Peyer's patch (tissue), 4 donors: ENCODE measurements around the gene NKD1. TPM values are rescaled to one million over a fixed set of nuclear protein-coding genes. Genes with fewer than 3 reads are reported as not detected.
"Not testable (repeated sequence)": the region's sequence is repeated elsewhere in the genome, so short reads cannot be mapped to it uniquely, and the experiment has no call there.

ENCODE experiments used
- DNase-seq, 3 donors: peaks; one replicate each; pipeline ENCODE4 v3.0.0-alpha.2; 2017 to 2019
- H3K27ac ChIP-seq, 4 donors: fragments of 200-600 bp; sonication (generic); one replicate each; pipeline ENCODE4 v1.5.1; 2016 to 2019
- H3K27me3 ChIP-seq, 2 donors: fragments of 200-600 bp; sonication (generic); one replicate each; pipeline ENCODE4 v1.5.1; 2019
- H3K36me3 ChIP-seq, 3 donors: fragments of 200-600 bp; sonication (generic); one replicate each; pipeline ENCODE4 v1.5.1; 2016 to 2019
- H3K4me1 ChIP-seq, 4 donors: fragments of 200-600 bp; sonication (generic); one replicate each; pipeline ENCODE4 v1.5.1; 2016 to 2019
- H3K4me3 ChIP-seq, 4 donors: fragments of 200-600 bp; sonication (generic); 1 replicate in 3 of 4; 2 replicates in 1 of 4; pipeline ENCODE4 v1.5.1; 2016 to 2019; ENCODE audit warnings: mild to moderate bottlenecking in 1 of 4
- H3K9me3 ChIP-seq, 4 donors: fragments of 200-600 bp; sonication (generic); one replicate each; pipeline ENCODE4 v1.5.1; 2016 to 2019; ENCODE audit warnings: mild to moderate bottlenecking in 1 of 4
- CTCF ChIP-seq, 6 experiments: fragments of 450-650 bp in 4 of 6; fragments of 200-600 bp in 2 of 6; sonication (generic) in 1 of 6; IDR thresholded peaks; one replicate each; pipeline ENCODE4 v1.5.1; 2017 to 2019; ENCODE audit warnings: antibody characterized with exemption in 6 of 6, mild to moderate bottlenecking in 3 of 6, moderate library complexity in 1 of 6
- POLR2A ChIP-seq, 2 donors: fragments of 450-650 bp; IDR thresholded peaks; one replicate each; pipeline ENCODE4 v1.5.1; 2017; ENCODE audit warnings: antibody characterized with exemption in 2 of 2, mild to moderate bottlenecking in 2 of 2, moderate library complexity in 2 of 2
- total RNA-seq, 4 donors: library from RNA; depleted of rRNA; stranded (reverse); fragments of >200 nt; gene quantifications; one replicate each; pipeline ENCODE4 v1.1.0, GENCODE V29; 2016

Gene NKD1
- total RNA-seq, 4 donors from 2014 or later = 1.7 to 4.0 (median 3.4) TPM

GRCh38 chr16:50501986-50502615, 46.1 kb upstream of the NKD1 start:
- Histone ChIP-seq H3K4me3 (no peak overlapping the region), H3K27ac (no peak overlapping the region), H3K9me3 (no peaks in the 10 kb centered on the region), H3K27me3 (no peaks in the 10 kb centered on the region), H3K36me3 (no peaks in the 10 kb centered on the region), H3K4me1 (no peaks in the 10 kb centered on the region)
- TF ChIP-seq POLR2A (IDR thresholded peaks at IDR 0.05) (no peak), CTCF (IDR thresholded peaks at IDR 0.05) (no peak)
- DNase-seq = no peak

- Histone ChIP-seq H3K27me3 (no peaks in the 10 kb centered on the region), H3K4me1 (no peaks in the 10 kb centered on the region), H3K27ac (no peak overlapping the region), H3K9me3 (no peaks in the 10 kb centered on the region), H3K36me3 (no peaks in the 10 kb centered on the region), H3K4me3 (no peak overlapping the region)
- no peak for DNase-seq
- TF ChIP-seq CTCF (IDR thresholded peaks at IDR 0.05) (no peak), POLR2A (IDR thresholded peaks at IDR 0.05) (no peak)
These were observed 45.6 kb upstream of the NKD1 start for GRCh38 chr16:50502616-50503011.

GRCh38 chr16:50503868-50504531, 44.2 kb upstream of the NKD1 start:
- H3K9me3 ChIP-seq, H3K27ac ChIP-seq, H3K27me3 ChIP-seq, H3K36me3 ChIP-seq, H3K4me1 ChIP-seq, H3K4me3 ChIP-seq: not testable (repeated sequence)
- DNase-seq = peak in 1 of 3 donors; percentile 55

GRCh38 chr16:50505115-50505514, 43.1 kb upstream of the NKD1 start:
- Histone ChIP-seq H3K27me3 (no peaks in the 10 kb centered on the region), H3K27ac (no peak overlapping the region), H3K4me1 (no peaks in the 10 kb centered on the region), H3K4me3 (no peak overlapping the region), H3K36me3 (no peaks in the 10 kb centered on the region), H3K9me3 (no peaks in the 10 kb centered on the region)
- no peak for TF ChIP-seq POLR2A (IDR thresholded peaks at IDR 0.05)
- no peak for TF ChIP-seq CTCF (IDR thresholded peaks at IDR 0.05)
- DNase-seq = no peak

- DNase-seq = no peak
- Histone ChIP-seq H3K36me3 (no peaks in the 10 kb centered on the region), H3K27me3 (no peaks in the 10 kb centered on the region), H3K4me3 (no peak overlapping the region), H3K9me3 (no peaks in the 10 kb centered on the region), H3K4me1 (no peaks in the 10 kb centered on the region), H3K27ac (no peak overlapping the region)
- no peak for TF ChIP-seq POLR2A (IDR thresholded peaks at IDR 0.05)
- TF ChIP-seq CTCF (IDR thresholded peaks at IDR 0.05) = no peak
These were observed 42.3 kb upstream of the NKD1 start for GRCh38 chr16:50505714-50506542.

GRCh38 chr16:50506543-50506937, 41.7 kb upstream of the NKD1 start:
- Histone ChIP-seq H3K4me1 (no peaks in the 10 kb centered on the region), H3K27me3 (no peaks in the 10 kb centered on the region), H3K27ac (no peak overlapping the region), H3K36me3 (no peaks in the 10 kb centered on the region), H3K9me3 (no peaks in the 10 kb centered on the region), H3K4me3 (no peak overlapping the region)
- DNase-seq = no peak
- TF ChIP-seq CTCF (IDR thresholded peaks at IDR 0.05) = no peak
- TF ChIP-seq POLR2A (IDR thresholded peaks at IDR 0.05) = no peak
